ENCODE results near the gene C11orf65.

The C11orf65 gene

GRCh38 chr11:108500169-108500568 lies 32.8 kb upstream of the C11orf65 start:
- Histone ChIP-seq H3K4me3 (no peak overlapping the region), H3K36me3 (ENCODE audit: insufficient read depth, low read length) (no peaks in the 10 kb centered on the region), H3K9me3 (ENCODE audit: low read depth, low read length) (no peaks in the 10 kb centered on the region), H3K27ac (no peak overlapping the region), H3K9ac (ENCODE audit: insufficient read length) (no peak overlapping the region)
- DNase-seq (ENCODE audit: low read depth, low spot score) = no peak
- TF ChIP-seq EZH2 (IDR thresholded peaks at IDR 0.05) (no peak), FOXP2 (optimal IDR thresholded peaks at IDR 0.05; ENCODE audit: control extremely low read depth, extremely low read length, insufficient read depth) (no peak), POLR2AphosphoS5 (IDR thresholded peaks at IDR 0.05; ENCODE audit: borderline replicate concordance, low read depth, low read length) (no peak)

GRCh38 chr11:108498816-108499408 lies 31.6 kb upstream of the C11orf65 start:
- Histone ChIP-seq H3K4me3 (peak overlapping the region; percentile 85), H3K27ac (peak overlapping the region; percentile 90), H3K36me3 (ENCODE audit: insufficient read depth, low read length) (no peaks in the 10 kb centered on the region), H3K9ac (ENCODE audit: insufficient read length) (peak overlapping the region; percentile 94), H3K9me3 (ENCODE audit: low read depth, low read length) (no peaks in the 10 kb centered on the region)
- TF ChIP-seq POLR2AphosphoS5 (IDR thresholded peaks at IDR 0.05; ENCODE audit: borderline replicate concordance, low read depth, low read length) = no peak
- TF ChIP-seq FOXP2 (optimal IDR thresholded peaks at IDR 0.05; ENCODE audit: control extremely low read depth, extremely low read length, insufficient read depth) = no peak
- TF ChIP-seq EZH2 (IDR thresholded peaks at IDR 0.05) = no peak
- DNase-seq (ENCODE audit: low read depth, low spot score) = no peak

- H3K27ac ChIP-seq = peak within 1 kb of the TSS; percentile 90
- no peaks in the 10 kb centered on the region for H3K36me3 ChIP-seq (ENCODE audit: insufficient read depth, low read length)
Measured at GRCh38 chr11:108498046-108498815, 30.9 kb upstream of the C11orf65 start, which contains the start of gene POGLUT3. TSS of gene POGLUT3 (minus strand) at chr11:108498384. CDS start at chr11:108498366, 18 bp downstream.

GRCh38 chr11:108497317-108498045 lies 30.2 kb upstream of the C11orf65 start:
- H3K4me3 ChIP-seq = peak overlapping the region; percentile 85
- TF ChIP-seq POLR2AphosphoS5 (IDR thresholded peaks at IDR 0.05; ENCODE audit: borderline replicate concordance, low read depth, low read length) = peak; percentile 72
- TF ChIP-seq FOXP2 (optimal IDR thresholded peaks at IDR 0.05; ENCODE audit: control extremely low read depth, extremely low read length, insufficient read depth) = no peak
- no peak for TF ChIP-seq EZH2 (IDR thresholded peaks at IDR 0.05)
- H3K9ac ChIP-seq (ENCODE audit: insufficient read length) = peak overlapping the region; percentile 94
- no peaks in the 10 kb centered on the region for H3K36me3 ChIP-seq (ENCODE audit: insufficient read depth, low read length)
- H3K27ac ChIP-seq = peak overlapping the region; percentile 90
- H3K9me3 ChIP-seq (ENCODE audit: low read depth, low read length) = no peaks in the 10 kb centered on the region
- peak; percentile 72 for DNase-seq (ENCODE audit: low read depth, low spot score)

More at GRCh38 chr11:108498046-108498815, 30.9 kb upstream of the C11orf65 start, which contains the start of gene POGLUT3:
- Histone ChIP-seq H3K9me3 (ENCODE audit: low read depth, low read length) (no peaks in the 10 kb centered on the region), H3K4me3 (peak within 1 kb of the TSS; percentile 85), H3K9ac (ENCODE audit: insufficient read length) (peak within 1 kb of the TSS; percentile 94)
- DNase-seq (ENCODE audit: low read depth, low spot score) = no peak
- no peak for TF ChIP-seq FOXP2 (optimal IDR thresholded peaks at IDR 0.05; ENCODE audit: control extremely low read depth, extremely low read length, insufficient read depth)
- no peak for TF ChIP-seq EZH2 (IDR thresholded peaks at IDR 0.05)
- no peak; the same call in 1 of the 2 replicates for TF ChIP-seq POLR2AphosphoS5 (IDR thresholded peaks at IDR 0.05; ENCODE audit: borderline replicate concordance, low read depth, low read length)

- no peak for DNase-seq (ENCODE audit: low read depth, low spot score)
- TF ChIP-seq POLR2AphosphoS5 (IDR thresholded peaks at IDR 0.05; ENCODE audit: borderline replicate concordance, low read depth, low read length) = no peak
- no peak for TF ChIP-seq EZH2 (IDR thresholded peaks at IDR 0.05)
- TF ChIP-seq FOXP2 (optimal IDR thresholded peaks at IDR 0.05; ENCODE audit: control extremely low read depth, extremely low read length, insufficient read depth) = no peak
- Histone ChIP-seq H3K9me3 (ENCODE audit: low read depth, low read length) (no peaks in the 10 kb centered on the region), H3K4me3 (peak overlapping the region; percentile 85), H3K36me3 (ENCODE audit: insufficient read depth, low read length) (no peaks in the 10 kb centered on the region), H3K27ac (peak overlapping the region; percentile 90), H3K9ac (ENCODE audit: insufficient read length) (peak overlapping the region; percentile 94)
Measured at GRCh38 chr11:108496643-108497256, 29.4 kb upstream of the C11orf65 start.

GRCh38 chr11:108495326-108495725 lies 28.0 kb upstream of the C11orf65 start:
- no peak for TF ChIP-seq POLR2AphosphoS5 (IDR thresholded peaks at IDR 0.05; ENCODE audit: borderline replicate concordance, low read depth, low read length)
- TF ChIP-seq FOXP2 (optimal IDR thresholded peaks at IDR 0.05; ENCODE audit: control extremely low read depth, extremely low read length, insufficient read depth) = no peak
- no peak for TF ChIP-seq EZH2 (IDR thresholded peaks at IDR 0.05)
- no peak for DNase-seq (ENCODE audit: low read depth, low spot score)
- Histone ChIP-seq H3K9ac (ENCODE audit: insufficient read length) (no peak overlapping the region), H3K9me3 (ENCODE audit: low read depth, low read length) (no peaks in the 10 kb centered on the region), H3K4me3 (no peak overlapping the region), H3K27ac (no peak overlapping the region), H3K36me3 (ENCODE audit: insufficient read depth, low read length) (peaks cover 10% of the 10 kb centered on the region)

- TF ChIP-seq FOXP2 (optimal IDR thresholded peaks at IDR 0.05; ENCODE audit: control extremely low read depth, extremely low read length, insufficient read depth) (no peak), EZH2 (IDR thresholded peaks at IDR 0.05) (no peak), POLR2AphosphoS5 (IDR thresholded peaks at IDR 0.05; ENCODE audit: borderline replicate concordance, low read depth, low read length) (no peak)
- Histone ChIP-seq H3K9me3 (ENCODE audit: low read depth, low read length) (no peaks in the 10 kb centered on the region), H3K4me3 (no peak overlapping the region), H3K27ac (no peak overlapping the region), H3K9ac (ENCODE audit: insufficient read length) (no peak overlapping the region), H3K36me3 (ENCODE audit: insufficient read depth, low read length) (peaks cover 21% of the 10 kb centered on the region)
- no peak for DNase-seq (ENCODE audit: low read depth, low spot score)
Measured at GRCh38 chr11:108494182-108494581, 26.9 kb upstream of the C11orf65 start.

Data from SK-N-MC (cell line).